DND-41 (cell line): ENCODE results near the gene TRERF1.

ENCODE experiments used
- CTCF ChIP-seq: IDR thresholded peaks from 2 replicates; pipeline ENCODE4 v1.5.1; 2012; ENCODE audit warnings: borderline replicate concordance, low read length, moderate library complexity, mild to moderate bottlenecking; ENCODE audit not compliant: poor library complexity, severe bottlenecking; ENCODE audit errors: extremely low read depth
- EZH2 ChIP-seq: IDR thresholded peaks from 3 replicates; pipeline ENCODE4 v1.6.1; 2012; ENCODE audit warnings: borderline replicate concordance, low read depth, mild to moderate bottlenecking, moderate library complexity, low read length, inconsistent platforms; ENCODE audit not compliant: severe bottlenecking

DNA sequence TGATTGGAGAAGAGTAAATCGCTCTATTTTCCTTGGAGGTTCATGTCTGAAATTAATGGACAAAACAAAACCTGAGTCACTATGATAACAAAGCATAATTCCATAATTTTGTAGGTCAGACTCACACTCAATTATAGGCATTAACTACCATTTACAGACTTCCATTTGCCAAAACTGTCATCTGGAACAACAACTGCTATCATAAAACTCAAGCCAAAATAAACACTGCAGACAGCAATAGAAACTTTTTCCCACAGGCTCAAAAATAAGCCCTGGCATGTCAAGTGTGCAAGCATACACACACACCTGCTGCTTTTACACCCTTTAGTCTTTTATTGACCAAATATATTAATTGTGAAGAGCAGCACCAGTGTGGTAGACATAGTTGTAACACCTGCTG lies 241.2 kb downstream of the TRERF1 start:
- TF ChIP-seq CTCF (no peak), EZH2 (no peak)
